ENCODE results near the gene MAP3K3.

The MAP3K3 gene

GRCh38 chr17:63659850-63660249 lies 37.6 kb downstream of the MAP3K3 start:
- TF ChIP-seq CTCF (IDR thresholded peaks at IDR 0.05), result no peak

DNA sequence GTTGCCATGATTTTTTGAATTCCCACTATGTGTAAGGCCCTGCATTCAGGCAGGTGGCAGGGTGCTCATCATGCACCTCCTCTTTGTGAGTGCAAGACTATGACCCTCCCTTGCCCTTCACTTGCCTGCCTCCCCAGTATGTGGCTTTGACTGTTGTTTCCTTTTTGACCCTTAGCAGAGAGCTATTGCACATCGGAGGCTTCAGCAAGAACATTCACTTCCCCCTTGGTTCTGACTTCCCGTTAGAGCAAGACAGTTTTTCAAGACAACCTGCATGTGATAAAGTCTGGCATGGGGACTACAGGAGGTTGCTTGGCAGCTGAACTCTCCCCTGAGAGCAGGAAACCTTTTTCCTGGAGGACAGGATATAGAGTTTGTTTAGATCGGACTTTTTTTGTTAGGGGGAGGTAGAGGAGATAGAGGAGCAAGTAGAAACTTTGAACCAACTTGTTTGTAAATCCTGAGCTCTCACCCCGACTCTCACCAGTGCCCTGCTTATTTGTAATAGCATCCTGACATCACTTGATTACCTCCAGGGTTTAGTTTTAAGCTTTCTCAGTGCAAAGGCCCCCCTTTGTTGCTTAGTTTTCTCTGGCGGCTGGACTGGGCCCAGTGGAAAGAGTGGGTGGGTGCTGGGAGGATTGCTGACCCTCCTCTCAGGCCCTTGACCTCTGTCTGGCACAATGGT lies 43.5 kb downstream of the MAP3K3 start:
- TF ChIP-seq CTCF (IDR thresholded peaks at IDR 0.05), result no peak

DNA sequence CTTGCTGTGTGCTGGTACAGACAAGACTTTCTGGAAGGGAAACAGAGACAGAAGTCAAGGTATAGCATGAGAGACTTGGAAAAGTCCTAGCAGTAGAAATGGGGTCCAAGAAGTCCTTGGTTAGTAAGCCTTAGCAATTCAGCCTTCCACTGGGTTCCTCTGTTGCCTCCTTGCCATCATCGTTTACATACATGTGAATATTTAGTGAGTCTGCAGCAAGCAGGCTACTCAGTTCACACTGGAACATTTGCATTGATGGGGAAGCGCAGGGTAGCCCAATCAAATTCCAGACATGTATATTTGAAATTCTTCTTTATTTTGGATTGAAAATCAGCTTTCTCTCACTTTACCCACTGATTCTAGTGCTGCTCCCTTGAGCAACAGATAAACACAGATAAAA lies 50.6 kb downstream of the MAP3K3 start:
- TF ChIP-seq CTCF (IDR thresholded peaks at IDR 0.05), result no peak

DNA sequence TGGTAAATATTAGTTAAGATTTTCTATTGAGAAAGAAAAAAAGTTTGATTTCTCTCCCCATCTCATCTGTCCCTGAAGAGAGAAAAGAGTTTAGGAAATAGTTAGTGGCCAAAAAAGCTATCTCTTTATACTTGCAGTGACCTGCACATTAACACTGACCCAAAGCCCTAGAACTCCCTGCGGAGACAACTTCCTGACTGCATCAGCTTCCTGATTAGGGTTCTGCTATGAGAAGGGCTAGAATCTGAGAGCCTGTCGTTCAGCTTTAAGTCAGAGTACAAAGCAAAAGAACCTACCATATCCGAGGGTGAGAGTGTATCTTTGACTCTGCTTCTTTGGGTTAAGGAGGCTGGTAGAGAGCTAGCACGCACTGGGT lies 53.0 kb downstream of the MAP3K3 start:
- no peak for TF ChIP-seq CTCF (IDR thresholded peaks at IDR 0.05)

GRCh38 chr17:63675607-63676546 lies 53.7 kb downstream of the MAP3K3 start:
- TF ChIP-seq CTCF (IDR thresholded peaks at IDR 0.05), result no peak

DNA sequence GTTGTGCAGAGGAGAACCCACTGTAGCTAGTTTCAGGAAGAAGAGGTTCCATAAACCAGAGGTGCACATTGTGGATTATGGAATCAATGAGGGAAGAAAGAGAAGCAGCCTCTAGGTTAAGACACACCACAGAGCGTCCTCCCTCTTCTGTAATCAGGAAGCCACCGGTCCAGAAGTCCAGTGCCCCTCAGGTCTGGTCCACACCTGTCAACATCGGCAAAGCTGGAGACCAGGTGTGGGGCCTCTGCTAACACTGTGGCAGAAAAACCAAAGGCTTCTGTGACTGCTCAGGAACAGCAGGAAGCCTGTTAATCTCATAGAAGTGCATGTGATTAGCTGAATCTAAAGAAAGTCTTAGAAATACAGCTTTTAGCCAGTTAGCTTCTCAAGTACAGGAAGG lies 54.4 kb downstream of the MAP3K3 start:
- TF ChIP-seq CTCF (IDR thresholded peaks at IDR 0.05), result no peak

DNA sequence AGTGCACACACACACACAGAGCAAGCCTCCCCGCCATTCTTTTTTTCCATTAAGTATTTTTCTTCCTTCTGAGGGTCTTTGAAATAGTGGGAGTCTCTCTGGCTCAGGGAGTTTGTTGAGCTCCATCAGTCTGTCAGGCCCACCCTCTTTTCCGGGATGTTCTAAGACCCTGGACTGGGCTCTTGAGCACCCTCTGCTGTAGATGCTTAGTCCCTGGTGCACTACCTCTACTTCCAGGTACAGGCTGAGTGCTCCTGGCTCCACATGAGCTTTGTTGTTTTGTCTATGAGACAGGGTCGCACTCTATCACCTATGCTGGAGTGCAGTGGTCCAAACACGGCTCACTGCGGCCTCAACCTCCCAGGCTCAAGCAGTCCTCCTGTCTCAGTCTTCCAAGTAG lies 57.0 kb downstream of the MAP3K3 start:
- TF ChIP-seq CTCF (IDR thresholded peaks at IDR 0.05), result no peak; the same call in 1 of the 2 replicates
